ENCODE results near the gene GLTPD2. TPM values are rescaled to one million over a fixed set of nuclear protein-coding genes. Genes with fewer than 3 reads are reported as not detected.

Gene GLTPD2
- total RNA-seq, 1 experiment from 2014 or later: 15.6 TPM

GRCh38 chr17:4743898-4744297 lies 44.9 kb upstream of the GLTPD2 start:
- no peaks in the 10 kb centered on the region for H3K4me1 ChIP-seq
- DNase-seq: no peak
- no peaks in the 10 kb centered on the region for H3K4me1 Mint-ChIP-seq (ENCODE audit: low read depth, unreplicated experiment)
- no peak for TF ChIP-seq CTCF (IDR thresholded peaks at IDR 0.05; ENCODE audit: insufficient read depth in 1 of 2, low read depth in 1 of 2, low read length in 1 of 2, severe bottlenecking in 1 of 2, unreplicated experiment in 1 of 2)
- H3K9me3 ChIP-seq: no peaks in the 10 kb centered on the region
- no peaks in the 10 kb centered on the region for H3K36me3 ChIP-seq (ENCODE audit: control insufficient read depth, insufficient read depth, low read length)
- intact Hi-C loops (cut with micrococcal nuclease; ENCODE audit: unreplicated experiment): no loop called here
- no peak overlapping the region for H3K4me3 ChIP-seq (ENCODE audit: low read depth, low read length)
- no peaks in the 10 kb centered on the region for H3K9me3 Mint-ChIP-seq (ENCODE audit: unreplicated experiment)
- H3K27ac Mint-ChIP-seq (ENCODE audit: unreplicated experiment): no peak overlapping the region
- no peaks in the 10 kb centered on the region for H3K27me3 Mint-ChIP-seq (ENCODE audit: insufficient read depth, unreplicated experiment)
- BruUV-seq (replicated peaks): no TSS peak
- peaks cover 6% of the 10 kb centered on the region for H3K36me3 Mint-ChIP-seq (ENCODE audit: insufficient read depth, unreplicated experiment)
- ChIA-PET CTCF (no interaction called here), POLR2A (no interaction called here)
- H3K4me3 Mint-ChIP-seq (ENCODE audit: unreplicated experiment): no peak overlapping the region
- no peaks in the 10 kb centered on the region for H3K27me3 ChIP-seq (replicated peaks; ENCODE audit: control insufficient read depth, insufficient read depth, low read length)

GRCh38 chr17:4744999-4745969 lies 43.5 kb upstream of the GLTPD2 start:
- no peaks in the 10 kb centered on the region for H3K4me1 Mint-ChIP-seq (ENCODE audit: low read depth, unreplicated experiment)
- Histone ChIP-seq H3K4me3 (ENCODE audit: low read depth, low read length) (no peak overlapping the region), H3K9me3 (no peaks in the 10 kb centered on the region), H3K4me1 (no peaks in the 10 kb centered on the region), H3K27me3 (replicated peaks; ENCODE audit: control insufficient read depth, insufficient read depth, low read length) (no peaks in the 10 kb centered on the region), H3K36me3 (ENCODE audit: control insufficient read depth, insufficient read depth, low read length) (no peaks in the 10 kb centered on the region)
- intact Hi-C loops (cut with micrococcal nuclease; ENCODE audit: unreplicated experiment): no loop called here
- no peak overlapping the region for H3K27ac Mint-ChIP-seq (ENCODE audit: unreplicated experiment)
- no TSS peak for BruUV-seq (replicated peaks)
- no peaks in the 10 kb centered on the region for H3K27me3 Mint-ChIP-seq (ENCODE audit: insufficient read depth, unreplicated experiment)
- CTCF ChIA-PET: no interaction called here
- POLR2A ChIA-PET: no interaction called here
- no peak for TF ChIP-seq CTCF (IDR thresholded peaks at IDR 0.05; ENCODE audit: insufficient read depth in 1 of 2, low read depth in 1 of 2, low read length in 1 of 2, severe bottlenecking in 1 of 2, unreplicated experiment in 1 of 2)
- peaks cover 2% of the 10 kb centered on the region for H3K36me3 Mint-ChIP-seq (ENCODE audit: insufficient read depth, unreplicated experiment)
- H3K9me3 Mint-ChIP-seq (ENCODE audit: unreplicated experiment): no peaks in the 10 kb centered on the region
- no peak for DNase-seq
- H3K4me3 Mint-ChIP-seq (ENCODE audit: unreplicated experiment): no peak overlapping the region

GRCh38 chr17:4747847-4748246 lies 40.9 kb upstream of the GLTPD2 start:
- no peak overlapping the region for H3K4me3 ChIP-seq (ENCODE audit: low read depth, low read length)
- no peaks in the 10 kb centered on the region for H3K27me3 Mint-ChIP-seq (ENCODE audit: insufficient read depth, unreplicated experiment)
- DNase-seq: no peak
- H3K9me3 Mint-ChIP-seq (ENCODE audit: unreplicated experiment): no peaks in the 10 kb centered on the region
- H3K4me1 ChIP-seq: no peaks in the 10 kb centered on the region
- CTCF ChIA-PET: no interaction called here
- H3K4me3 Mint-ChIP-seq (ENCODE audit: unreplicated experiment): no peak overlapping the region
- POLR2A ChIA-PET: no interaction called here
- TF ChIP-seq CTCF (IDR thresholded peaks at IDR 0.05; ENCODE audit: insufficient read depth in 1 of 2, low read depth in 1 of 2, low read length in 1 of 2, severe bottlenecking in 1 of 2, unreplicated experiment in 1 of 2): no peak
- H3K36me3 Mint-ChIP-seq (ENCODE audit: insufficient read depth, unreplicated experiment): no peaks in the 10 kb centered on the region
- H3K27ac Mint-ChIP-seq (ENCODE audit: unreplicated experiment): no peak overlapping the region
- intact Hi-C loops (cut with micrococcal nuclease; ENCODE audit: unreplicated experiment): no loop called here
- no TSS peak for BruUV-seq (replicated peaks)
- no peaks in the 10 kb centered on the region for H3K36me3 ChIP-seq (ENCODE audit: control insufficient read depth, insufficient read depth, low read length)
- H3K4me1 Mint-ChIP-seq (ENCODE audit: low read depth, unreplicated experiment): no peaks in the 10 kb centered on the region
- H3K9me3 ChIP-seq: no peaks in the 10 kb centered on the region
- no peaks in the 10 kb centered on the region for H3K27me3 ChIP-seq (replicated peaks; ENCODE audit: control insufficient read depth, insufficient read depth, low read length)
